NCI-H187 (cell line): ENCODE data around the gene CDC42SE2.
"Not testable (repeated sequence)": the region's sequence is repeated elsewhere in the genome, so short reads cannot be mapped to it uniquely, and the experiment has no call there.

ENCODE experiments used
- DNase-seq, 2 experiments: peaks; one replicate each; lab custom pipeline; 2025; lab: John Stamatoyannopoulos, UW

CDC42SE2 gene

DNA sequence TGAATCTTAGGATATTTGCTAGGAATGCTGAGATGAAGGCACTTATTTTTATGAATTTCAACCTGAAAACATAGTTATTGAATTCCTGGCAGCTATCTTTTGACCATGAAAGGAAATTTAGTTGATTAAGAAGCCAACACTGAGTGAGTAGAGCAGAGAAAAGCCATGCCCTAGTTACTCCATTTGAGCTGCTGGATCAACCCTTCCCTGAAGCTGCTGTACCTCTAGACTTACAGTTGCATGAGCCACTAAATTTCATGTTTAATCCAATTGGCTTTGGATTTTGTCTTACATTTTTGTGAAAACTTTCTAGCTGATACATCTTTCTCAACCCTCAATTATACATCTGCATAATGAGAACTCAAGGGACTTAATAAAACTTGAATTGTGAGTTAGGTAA is 54.6 kb downstream of the CDC42SE2 start:
- DNase-seq: no peak

DNA sequence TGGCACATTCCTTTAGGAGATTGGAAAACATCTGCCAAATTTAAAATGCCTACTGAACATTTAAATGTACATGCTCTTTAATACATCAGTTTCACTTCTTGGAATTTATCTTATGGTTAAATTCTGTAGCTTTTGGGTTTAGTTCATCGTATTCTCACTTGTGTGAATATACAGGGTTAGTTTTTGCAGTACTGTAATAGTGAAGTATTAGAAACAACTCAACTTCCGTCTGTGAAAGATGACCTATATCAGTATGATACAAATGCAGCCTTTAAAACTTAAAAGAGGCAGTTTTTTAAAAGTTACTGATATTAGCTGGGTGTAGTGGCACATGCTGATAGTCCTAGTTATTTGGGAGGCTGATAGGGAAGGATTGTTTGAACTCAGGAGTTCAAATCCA is 57.2 kb downstream of the CDC42SE2 start:
- DNase-seq: no peak

DNA sequence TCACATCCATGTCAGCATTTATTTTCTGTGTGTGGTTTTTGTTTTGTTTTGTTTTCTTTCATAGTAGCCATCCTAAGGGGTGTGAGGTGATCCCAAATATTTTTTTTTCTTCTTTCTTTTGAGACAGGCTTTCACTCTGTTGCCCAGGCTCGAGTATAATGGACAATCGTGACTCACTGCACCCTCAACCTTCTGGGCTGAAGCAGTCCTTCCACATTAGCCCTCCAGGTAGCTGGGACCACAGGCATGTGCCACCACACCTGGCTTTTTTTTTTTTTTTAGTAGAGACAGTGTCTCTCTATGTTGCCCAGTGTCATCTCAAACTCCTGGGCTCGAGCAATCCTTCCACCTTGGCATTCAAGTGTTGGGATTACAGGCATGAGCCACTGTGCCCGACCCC is 59.1 kb downstream of the CDC42SE2 start:
- DNase-seq: no peak

DNA sequence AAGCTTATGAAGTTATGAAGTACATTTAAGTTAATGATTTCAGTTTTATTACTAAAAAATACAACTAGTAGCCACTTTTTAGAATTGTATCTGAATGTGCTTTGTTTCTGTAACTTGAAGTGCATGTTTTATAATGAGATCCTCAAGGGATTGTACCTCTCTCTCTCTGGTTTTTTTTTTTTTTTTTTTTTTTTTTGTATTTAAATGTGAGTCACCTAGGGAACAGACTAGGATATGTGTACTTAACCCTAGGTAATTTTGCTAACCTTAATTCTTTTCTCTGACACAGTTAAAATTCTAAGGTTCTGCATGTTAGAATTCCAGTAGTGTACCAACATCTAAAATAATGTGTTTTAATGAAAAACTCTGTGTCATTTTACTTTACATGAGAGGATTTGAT is 59.5 kb downstream of the CDC42SE2 start:
- no peak for DNase-seq

DNA sequence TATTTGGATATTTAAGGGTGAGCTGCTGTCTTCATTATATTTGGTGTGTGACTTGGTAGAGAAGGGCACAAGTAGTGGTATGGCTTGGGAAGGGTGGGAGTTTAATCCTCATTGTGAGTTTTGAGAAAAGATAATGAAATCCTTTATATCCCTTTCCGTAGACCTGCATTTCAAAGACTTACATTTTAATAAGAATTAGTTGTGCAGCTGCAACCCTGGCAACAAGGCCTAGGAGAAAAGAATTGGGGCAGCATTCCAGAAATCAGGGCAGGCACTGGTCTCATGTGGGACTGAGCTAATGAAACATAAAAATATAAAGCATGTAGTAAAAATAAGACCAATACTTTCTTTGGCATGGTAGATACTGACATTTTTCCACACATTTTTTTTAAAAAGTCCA is 60.5 kb downstream of the CDC42SE2 start:
- no peak for DNase-seq

DNA sequence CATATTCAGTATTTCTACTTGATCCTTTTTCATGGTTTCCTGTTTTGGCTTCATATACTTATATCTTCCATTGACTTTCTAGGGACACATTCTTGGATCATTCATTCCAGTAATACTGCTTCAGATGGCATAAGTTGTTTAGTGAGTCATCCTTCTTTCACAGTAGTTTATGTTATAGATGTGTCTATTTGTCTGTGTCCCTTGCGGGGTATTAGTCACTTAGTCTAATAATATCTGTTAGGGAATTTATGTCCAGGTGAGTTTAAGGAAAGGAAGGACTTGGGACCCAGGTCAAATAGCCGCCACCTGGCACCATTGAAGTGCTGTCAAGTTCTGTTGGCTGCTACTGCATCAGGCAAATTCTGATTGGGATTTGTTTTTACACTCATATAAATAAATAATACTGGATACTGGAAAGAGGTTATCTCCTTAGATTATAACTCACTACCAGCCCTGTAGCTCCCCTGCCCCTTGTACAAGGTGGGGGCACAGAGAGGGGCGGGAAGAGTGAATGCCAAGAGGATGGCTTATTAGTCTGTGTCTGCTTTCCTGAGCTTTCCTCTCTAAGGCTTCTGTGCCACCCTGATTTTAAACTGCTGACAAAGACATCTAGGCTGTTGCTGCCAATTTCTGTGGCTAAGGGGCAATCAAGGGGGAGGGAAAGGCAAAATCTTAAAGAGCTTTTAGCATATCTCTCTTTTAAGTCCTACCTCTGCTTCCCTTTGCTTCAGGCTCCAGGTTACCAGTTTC is 64.9 kb downstream of the CDC42SE2 start:
- DNase-seq: no peak

DNA sequence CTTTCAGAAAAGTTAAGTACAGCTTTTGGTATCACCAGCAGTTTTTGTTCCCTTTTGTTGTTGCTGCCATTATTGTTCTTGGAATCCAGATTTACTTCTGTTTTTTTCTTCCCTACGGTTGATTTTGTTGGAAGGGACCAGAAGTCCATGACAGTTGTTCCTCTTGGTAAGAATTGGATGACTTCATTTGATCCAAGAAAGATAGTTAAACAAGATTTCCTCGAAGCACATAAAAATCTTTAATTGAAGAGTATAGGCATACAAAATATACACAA is 65.4 kb downstream of the CDC42SE2 start:
- DNase-seq: no peak

DNA sequence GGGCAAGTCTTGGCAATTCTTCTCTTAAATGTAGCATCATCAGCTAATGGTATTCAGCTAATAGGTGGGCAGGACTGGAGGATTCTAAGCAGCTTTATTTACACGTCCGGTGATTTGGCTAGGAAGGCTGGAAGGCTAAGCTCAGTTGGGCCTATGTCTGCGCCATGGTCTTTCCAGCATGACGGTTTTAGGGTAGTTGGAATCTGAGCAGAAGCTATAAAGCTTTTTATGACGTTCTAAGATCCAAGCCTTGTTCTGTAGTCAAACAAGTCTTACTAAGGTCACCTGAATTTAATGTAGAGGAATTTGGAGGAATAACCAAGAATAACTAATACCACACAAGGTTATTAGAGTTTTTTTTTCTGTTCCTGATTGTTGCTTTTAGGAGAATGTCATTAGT is 66.2 kb downstream of the CDC42SE2 start:
- DNase-seq: no peak

DNA sequence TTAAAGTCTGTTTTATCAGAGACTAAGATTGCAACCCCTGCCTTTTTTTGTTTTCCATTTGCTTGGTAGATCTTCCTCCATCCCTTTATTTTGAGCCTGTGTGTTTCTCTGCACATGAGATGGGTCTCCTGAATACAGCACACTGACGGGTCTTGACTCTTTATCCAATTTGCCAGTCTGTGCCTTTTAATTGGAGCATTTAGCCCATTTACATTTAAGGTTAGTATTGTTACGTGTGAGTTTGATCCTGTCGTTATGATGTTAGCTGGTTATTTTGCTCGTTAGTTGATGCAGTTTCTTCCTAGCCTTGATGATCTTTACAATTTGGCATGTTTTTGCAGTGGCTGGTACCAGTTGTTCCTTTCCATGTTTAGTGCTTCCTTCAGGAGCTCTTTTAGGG is 71.9 kb downstream of the CDC42SE2 start:
- DNase-seq: not testable (repeated sequence)

DNA sequence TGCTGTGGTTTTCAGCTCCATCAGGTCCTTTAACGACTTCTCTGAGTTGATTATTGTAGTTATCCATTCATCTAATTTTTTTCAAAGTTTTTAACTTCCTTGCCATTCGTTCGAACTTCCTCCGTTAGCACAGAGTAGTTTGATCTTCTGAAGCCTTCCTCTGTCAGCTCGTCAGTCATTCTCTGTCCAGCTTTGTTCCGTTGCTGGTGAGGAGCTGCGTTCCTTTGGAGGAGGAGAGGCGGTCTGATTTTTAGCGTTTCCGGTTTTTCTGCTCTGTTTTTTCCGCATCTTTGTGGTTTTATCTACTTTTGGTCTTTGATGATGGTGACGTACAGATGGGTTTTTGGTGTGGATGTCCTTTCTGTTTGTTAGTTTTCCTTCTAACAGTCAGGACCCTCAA is 72.9 kb downstream of the CDC42SE2 start:
- not testable (repeated sequence) for DNase-seq

DNA sequence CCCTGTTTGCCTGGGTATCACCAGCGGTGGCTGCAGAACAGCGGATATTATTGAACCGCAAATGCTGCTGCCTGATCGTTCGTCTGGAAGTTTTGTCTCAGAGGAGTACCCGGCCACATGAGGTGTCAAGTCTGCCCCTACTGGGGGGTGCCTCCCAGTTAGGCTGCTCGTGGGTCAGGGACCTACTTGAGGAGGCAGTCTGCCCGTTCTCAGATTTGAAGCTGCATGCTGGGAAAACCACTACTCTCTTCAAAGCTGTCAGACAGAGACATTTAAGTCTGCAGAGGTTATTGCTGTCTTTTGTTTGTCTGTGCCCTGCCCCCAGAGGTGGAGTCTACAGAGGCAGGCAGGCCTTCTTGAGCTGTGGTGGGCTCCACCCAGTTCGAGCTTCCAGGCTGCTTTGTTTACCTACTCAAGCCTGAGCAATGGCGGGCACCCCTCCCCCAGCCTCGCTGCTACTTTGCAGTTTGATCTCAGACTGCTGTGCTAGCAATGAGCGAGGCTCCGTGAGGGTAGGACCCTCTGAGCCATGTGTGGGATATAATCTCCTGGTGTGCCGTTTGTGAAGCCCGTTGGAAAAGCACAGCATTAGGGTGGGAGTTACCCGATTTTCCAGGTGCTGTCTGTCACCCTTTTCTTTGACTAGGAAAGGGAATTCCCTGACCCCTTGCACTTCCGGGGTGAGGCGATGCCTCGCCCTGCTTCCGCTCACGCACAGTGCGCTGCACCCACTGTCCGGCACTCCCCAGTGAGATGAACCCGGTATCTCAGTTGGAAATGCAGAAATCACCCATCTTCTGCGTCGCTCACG is 73.6 kb downstream of the CDC42SE2 start:
- not testable (repeated sequence) for DNase-seq

DNA sequence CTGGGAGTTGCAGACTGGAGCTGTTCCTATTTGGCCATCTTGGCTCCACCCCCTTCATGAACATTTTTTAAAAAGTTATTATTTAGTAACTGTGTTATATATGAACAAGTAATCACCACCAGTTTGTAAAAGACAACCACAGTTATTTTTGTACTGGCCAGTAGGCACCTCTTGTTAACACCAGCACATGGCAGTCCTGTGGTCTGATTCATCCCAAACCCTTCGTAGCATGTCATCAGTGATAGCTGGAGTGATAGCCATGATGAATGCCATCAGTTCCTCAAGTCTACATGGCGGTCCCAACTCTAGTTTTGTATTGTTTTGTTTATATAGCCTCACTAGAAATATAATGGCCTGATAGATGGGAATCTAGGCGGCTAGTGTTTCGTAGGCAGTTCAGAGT is 74.2 kb downstream of the CDC42SE2 start:
- DNase-seq: no peak

DNA sequence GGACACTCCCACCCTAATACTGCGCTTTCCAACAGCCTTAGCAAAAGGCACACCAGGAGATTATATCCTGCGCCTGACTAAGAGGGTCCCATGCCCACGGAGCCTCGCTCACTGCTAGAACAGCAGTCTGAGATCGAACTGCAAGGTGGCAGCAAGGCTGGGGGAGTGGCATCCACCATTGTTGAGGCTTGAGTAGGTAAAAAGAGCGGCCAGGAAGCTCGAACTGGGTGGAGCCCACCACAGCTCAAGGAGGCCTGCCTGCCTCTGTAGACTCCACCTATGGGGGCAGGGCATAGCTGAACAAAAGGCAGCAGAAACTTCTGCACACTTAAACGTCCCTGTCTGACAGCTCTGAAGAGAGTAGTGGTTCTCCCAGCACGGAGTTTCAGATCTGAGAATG is 80.4 kb downstream of the CDC42SE2 start:
- not testable (repeated sequence) for DNase-seq

DNA sequence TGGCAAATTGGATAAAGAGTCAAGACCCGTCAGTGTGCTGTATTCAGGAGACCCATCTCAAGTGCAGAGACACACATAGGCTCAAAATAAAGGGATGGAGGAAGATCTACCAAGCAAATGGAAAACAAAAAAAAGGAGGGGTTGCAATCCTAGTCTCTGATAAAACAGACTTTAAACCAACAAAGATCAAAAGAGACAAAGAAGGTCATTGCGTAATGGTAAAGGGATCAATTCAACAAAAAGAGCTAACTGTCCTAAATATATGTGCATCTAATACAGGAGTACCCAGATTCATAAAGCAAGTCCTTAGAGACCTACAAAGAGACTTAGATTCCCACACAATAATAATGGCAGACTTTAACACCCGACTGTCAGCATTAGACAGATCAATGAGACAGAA is 82.4 kb downstream of the CDC42SE2 start:
- DNase-seq: not testable (repeated sequence)

DNA sequence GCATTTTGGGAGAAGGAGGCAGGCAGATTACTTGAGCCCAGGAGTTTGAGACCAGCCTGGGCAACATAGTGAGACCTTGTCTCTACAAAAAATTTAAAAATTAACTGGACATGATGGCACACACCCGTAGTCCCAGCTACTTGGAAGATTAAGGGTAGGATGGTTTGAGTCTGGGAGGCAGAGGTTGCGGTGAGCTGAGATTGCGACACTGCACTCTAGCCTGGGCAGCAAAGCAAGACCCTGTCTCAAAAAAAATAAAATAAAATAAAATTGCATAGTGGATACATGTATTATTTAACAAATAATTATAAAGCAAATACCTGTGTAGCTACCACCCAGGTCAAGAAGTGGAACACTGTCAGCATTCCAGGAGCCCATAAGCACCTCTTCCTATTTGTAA is 90.1 kb downstream of the CDC42SE2 start:
- DNase-seq: no peak

DNA sequence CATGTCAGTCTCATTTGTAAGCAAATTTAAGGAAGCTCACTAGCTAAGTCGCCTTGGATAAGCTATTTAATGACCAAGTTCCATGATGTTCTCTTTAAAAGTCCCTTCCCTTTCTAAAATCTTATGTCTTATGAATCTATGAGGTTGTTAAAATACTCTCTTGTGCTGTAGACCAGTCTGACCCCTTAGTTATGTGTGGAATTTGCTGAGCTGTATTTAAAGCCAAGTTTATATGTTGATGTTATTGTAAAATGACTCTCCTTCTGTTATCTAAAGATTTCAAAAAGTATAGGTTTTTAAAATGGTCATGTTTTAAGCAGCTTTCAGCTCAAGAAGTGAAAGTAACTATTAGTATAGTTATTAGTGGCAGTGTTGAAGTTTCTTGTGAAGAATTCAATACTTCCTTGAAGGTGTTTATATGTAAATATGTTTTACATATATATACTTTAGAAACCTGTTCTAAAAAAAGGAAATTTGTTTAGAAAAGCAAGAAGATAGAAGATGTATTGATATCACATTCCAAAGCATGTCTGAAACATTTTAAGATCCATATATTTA is 92.2 kb downstream of the CDC42SE2 start:
- no peak for DNase-seq

DNA sequence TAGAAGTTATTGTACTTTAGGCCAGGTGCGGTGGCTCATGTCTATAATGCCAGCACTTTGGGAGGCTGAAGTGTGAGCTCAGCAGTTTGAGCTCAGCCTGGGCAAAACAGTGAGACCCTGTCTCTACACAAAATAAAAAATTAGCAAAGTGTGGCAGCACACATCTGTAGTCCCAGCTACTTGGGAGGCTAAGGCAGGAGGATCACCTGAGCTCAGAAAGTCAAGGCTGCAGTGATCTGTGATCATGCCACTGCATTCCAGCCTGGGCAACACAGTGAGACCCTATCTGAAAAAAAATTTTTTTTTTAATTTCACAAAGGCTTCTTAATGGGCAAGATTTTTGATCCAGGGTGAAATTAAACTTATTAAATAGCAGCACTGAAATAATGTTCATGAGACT is 92.8 kb downstream of the CDC42SE2 start:
- no peak for DNase-seq

DNA sequence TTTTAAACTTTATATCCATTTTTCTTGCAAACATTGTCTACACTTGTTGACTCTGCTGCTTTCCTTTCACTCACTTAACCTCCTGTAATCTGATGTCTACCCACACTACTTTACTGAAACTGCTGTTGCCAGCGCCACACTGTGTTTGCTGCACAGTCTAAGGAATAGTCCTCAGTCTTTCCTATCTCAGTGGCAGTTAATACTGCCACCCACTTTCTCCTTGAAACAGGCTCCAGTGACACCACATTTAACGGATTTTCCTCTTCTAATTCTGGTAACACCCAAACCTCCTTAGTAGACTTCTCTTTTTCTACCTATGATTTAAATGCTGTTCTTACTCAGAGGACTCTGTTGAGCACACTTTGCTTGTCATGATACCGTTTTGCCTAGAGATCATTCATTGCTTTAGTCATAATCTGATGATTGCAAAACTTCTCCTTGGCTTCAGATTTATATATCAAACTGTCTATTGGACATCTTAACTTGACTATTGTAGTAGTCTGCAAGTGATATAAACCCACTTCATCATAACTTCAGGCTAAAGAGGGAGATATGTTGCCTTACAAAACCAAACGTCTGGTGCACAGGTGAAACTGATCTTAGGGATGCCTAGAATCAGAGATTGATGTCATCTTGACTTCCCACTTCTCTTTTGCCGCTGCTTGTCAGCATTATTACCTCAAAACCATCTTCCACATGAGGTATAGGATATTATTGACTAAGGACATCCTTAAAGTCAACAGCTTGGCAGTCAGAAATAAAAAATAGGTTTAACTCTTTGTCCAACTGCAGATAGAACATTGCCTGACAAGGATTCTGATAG is 94.1 kb downstream of the CDC42SE2 start:
- DNase-seq: no peak

DNA sequence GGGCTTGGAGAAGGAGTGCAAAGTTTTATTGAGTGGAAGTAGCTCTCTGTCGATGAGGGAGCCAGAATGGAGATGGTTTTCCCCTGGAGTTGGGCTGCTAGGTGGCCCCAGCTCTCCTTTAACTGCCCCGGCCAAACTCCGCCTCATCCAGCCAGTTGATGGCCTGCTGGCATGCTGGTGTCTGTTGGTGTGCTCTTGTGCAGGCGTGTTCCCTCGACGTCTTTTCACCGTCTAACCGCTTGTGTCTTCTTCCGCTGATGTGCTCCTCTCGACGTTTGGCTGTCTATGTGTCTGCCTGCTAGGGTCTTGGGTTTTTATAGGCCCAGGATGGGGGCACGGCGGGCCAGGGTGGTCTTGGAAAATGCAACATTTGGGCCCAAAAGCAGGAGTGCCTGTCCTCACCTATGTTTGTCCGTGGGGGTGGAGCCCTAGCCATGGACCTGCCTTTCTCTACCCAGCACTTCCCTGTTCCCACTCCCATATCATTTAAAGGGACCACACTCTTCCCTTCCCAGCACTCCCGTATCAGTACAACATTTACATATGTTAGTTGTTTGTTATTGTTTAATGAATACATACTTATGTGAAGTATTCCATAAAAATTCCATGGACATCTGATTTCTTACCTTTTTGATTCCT is 97.9 kb downstream of the CDC42SE2 start:
- no peak for DNase-seq

DNA sequence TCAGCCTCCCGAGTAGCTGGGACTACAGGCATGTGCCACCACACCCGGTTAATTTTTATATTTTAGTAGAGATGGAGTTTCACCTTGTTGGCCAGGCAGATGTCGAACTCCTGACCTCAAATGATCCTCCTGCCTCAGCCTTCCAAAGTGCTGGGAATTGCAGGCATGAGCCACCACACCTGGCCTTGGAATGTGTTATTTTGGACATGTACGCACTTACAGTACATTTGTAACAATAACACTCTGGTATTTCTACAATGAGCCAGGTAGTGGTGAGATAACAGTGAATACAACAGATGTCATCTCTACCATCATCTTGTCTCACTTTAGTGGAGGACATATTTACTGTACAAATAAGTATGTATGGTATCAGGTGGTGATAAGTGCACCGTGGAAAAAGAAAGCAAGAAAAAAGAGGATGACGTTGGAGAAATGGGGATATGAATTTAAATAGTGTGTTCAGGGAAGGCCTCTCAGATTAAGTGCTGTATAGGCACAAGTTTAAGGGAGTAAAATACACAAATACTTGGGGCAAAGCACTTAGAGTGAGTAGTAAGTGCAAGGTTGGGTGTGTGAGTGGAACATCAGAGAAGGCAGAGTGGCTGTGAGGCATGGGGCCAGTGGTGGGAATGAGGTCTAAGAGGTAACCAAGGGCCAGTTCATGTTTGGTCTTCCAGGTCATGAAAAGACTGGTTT is 100.1 kb downstream of the CDC42SE2 start:
- no peak for DNase-seq

DNA sequence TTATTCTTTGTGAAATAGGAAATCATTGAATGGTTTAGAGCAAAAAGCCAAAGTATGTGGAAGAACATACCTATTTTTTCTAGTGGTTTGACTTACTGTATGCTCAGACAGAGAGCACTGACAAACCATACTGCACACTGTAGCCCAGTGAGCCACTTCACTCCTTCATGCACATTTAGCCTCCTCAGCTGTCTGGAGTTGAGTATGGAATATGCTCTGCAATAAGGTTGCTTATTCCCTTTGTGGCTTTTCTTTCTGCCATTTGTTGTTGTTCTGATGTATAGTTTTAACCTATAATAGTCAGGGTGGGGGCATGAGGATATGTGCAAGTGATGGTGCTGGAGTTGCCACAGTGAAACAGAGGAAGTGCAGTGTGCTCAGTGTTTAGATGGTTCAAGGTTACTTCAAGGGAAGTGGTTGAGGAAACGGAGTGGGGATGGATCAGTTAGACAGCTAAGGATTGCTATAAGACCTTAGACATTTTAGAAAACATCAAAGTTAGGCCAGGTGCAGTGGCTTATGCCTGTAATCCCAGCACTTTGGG is 100.7 kb downstream of the CDC42SE2 start:
- no peak for DNase-seq
